RPMI8226 (cell line): ENCODE results near the gene GPHN.
A peak's percentile ranks its signal among the peaks of the same experiment; 100 is the strongest.
"Not testable (repeated sequence)": the region's sequence is repeated elsewhere in the genome, so short reads cannot be mapped to it uniquely, and the experiment has no call there.

ENCODE experiments used
- DNase-seq: peaks from one replicate; pipeline ENCODE4 v3.0.0-alpha.2; 2015

GPHN gene

GRCh38 chr14:66815687-66816086 lies 307.7 kb downstream of the GPHN start:
- no peak for DNase-seq

- DNase-seq = no peak
Observed at GRCh38 chr14:66824251-66824650, 316.3 kb downstream of the GPHN start.

- no peak for DNase-seq
Observed at GRCh38 chr14:66827182-66827581, 319.2 kb downstream of the GPHN start.

- no peak for DNase-seq
Observed at GRCh38 chr14:66831173-66831572, 323.2 kb downstream of the GPHN start.

GRCh38 chr14:66833816-66834215 lies 325.9 kb downstream of the GPHN start:
- DNase-seq = no peak

- DNase-seq = not testable (repeated sequence)
Observed at GRCh38 chr14:66837436-66837835, 329.5 kb downstream of the GPHN start.

GRCh38 chr14:66842911-66843512 lies 335.1 kb downstream of the GPHN start:
- no peak for DNase-seq

- DNase-seq = no peak
Observed at GRCh38 chr14:66850258-66850888, 342.4 kb downstream of the GPHN start.

GRCh38 chr14:66853311-66853710 lies 345.4 kb downstream of the GPHN start:
- DNase-seq = no peak

- no peak for DNase-seq
Observed at GRCh38 chr14:66857867-66858266, 349.9 kb downstream of the GPHN start.

DNA sequence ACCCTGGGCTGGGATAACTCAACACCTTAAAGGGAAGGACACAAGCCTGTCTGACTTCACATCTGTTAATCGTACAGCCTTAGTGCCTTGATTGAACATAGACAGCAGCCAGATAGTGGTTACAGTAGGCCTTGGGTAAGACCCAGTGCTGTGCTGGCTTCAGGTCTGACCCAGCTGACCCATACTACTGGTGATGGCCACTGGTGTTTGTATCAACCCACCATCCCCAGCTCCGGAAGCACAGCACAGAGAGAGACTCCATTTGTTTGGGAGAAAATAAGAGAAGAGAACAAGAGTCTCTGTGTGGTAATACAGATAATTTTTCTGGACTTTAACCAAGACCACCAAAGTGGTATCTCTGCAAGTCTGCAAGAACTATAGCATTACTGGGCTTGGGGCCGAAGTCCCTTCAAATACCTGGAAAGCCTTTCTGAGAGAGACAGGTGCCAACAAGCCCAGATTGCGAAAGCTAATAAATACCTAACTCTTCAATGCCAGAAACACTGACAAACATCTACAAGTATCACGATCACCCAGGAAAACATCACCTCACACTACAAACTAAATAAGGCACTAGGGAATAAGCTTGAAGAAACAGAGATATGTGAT lies 351.2 kb downstream of the GPHN start:
- DNase-seq = no peak

DNA sequence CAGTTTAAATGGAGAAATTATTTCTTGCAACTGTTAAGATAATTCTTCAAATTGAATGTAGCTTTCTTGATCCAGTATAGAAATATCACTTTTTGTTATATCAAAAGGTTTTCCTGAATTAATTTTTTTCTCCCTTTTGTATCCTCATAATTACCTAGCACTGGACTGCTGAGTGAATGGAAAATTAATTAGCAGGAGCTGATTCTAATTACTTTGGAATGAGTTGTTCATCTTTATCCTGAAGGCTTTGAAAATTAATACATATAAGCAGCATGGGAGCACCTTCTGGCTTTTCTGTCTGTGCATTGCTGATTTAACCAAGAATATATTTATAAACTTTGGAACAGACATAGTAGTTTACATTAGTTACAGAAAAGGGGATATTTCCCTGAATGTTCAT lies 373.6 kb downstream of the GPHN start:
- DNase-seq = no peak

- no peak for DNase-seq
Observed at GRCh38 chr14:66884149-66884548, 376.2 kb downstream of the GPHN start.

- no peak for DNase-seq
Observed at GRCh38 chr14:66900719-66901118, 392.8 kb downstream of the GPHN start.

DNA sequence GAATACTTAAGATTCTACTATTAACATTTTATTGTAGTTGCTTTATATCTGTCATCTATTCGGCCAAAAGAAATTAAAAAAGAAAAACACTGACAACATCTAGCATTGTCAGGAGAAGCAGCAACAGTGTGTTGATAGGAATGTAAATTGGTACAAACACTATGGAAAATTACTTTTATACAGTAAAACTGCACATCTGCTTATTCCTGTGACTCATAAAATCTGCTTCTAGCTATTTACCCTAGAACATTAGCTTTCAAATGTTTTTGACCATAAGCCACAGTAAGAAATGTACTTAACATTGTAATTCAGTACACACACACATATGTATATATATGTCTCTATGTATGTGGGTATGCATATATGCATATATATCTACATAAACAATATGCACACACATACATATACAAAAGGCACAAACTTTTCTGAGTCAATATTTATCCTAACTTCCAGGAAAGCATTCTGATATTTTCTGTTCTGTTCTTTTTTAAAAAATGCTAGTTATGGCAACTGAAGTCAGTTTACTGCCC lies 402.4 kb downstream of the GPHN start:
- no peak for DNase-seq

DNA sequence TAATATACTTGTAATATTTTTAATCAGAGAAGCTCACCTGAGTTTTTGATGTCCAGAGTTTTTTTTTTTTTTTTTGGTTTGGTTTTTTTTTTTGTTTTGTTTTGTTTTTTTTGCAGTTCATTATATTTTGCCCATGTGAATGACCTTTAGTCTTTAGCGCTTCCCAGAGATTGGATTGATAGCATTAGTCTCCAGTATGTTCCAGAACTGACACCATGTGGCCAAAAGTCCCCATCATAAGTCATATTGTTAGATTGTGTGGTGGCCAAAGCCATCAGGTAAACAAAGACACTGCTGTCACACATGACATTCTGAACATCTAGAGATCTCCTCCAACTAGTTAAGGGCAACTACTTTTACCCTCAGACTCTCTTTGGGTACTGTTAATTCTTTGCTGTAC lies 408.5 kb downstream of the GPHN start:
- no peak for DNase-seq

DNA sequence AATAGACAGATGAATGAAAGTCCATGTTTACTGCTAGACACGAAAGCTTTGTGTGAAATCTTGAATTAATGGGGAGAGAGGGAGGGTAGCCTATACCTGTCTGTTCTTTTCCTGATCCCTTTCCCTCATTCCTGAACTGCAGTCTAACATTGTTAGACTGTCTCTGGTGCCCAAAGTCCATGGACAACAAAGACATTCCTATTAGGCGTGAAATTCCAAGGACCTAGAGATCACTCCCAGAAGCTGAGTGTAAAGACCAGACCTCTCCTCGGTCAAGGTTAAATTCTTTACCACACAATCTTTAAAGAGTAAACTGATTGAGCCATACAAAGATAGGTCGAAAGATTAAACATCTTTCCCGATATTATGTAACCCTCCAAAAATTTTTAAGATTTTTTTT lies 410.6 kb downstream of the GPHN start:
- DNase-seq = no peak

DNA sequence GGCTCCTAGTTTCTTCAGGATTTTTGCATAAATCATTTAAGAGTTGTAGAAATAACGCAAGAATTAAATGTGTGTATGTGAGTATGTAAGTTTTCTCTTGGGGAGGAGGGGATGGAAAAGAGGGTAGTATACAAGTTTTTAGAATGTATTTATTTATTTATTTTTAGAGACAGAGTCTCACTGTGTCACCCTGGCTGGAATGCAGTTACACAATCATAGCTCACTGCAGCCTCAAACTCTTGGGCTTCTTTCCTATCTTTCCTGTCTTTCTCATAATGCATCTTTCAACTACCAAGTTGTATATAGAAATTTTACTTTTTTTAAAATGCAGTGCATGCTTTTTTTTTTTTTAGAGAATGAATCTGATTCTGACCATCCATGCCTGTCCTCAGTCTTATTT lies 412.2 kb downstream of the GPHN start:
- no peak for DNase-seq

GRCh38 chr14:66923251-66923650 lies 415.3 kb downstream of the GPHN start:
- DNase-seq = no peak

DNA sequence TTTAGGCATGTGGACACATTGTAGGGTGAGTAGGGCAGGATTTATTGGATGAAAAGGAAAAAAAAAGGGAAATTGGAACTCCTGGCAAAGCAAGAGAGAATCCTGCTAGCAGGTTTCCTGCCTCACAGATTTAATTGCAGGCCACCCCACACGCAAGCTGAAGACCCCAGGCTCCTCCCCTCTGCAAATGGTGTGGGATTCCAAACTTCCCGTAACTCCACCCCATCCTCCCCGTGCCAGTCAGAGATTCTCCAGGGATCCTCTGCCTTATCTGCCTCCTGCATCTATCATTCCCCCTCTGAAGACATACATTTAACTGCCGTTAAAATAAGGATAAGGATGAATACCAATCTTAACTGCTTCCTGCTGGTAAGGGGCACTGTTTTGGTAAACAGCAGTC lies 431.5 kb downstream of the GPHN start:
- no peak for DNase-seq

DNA sequence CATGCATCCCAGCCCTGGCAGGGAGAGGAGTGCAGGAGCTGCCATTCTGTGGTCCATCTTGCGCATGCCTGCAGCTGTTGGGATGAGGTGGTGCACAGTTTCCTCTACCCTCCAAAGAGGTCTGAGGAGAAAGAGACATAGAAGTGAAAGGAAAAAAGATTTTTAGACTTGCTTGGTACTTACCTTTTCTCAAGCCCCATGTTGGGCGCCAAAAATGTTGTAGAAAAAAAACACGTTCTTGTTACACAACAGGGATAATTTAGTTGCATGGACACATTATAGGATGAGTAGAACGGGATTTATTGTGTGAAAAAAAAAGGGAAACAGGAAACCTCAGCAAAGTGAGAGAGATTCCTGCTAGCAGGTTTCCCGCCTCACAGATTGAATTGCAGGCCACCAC lies 436.9 kb downstream of the GPHN start:
- DNase-seq = peak; percentile 17

GRCh38 chr14:66955159-66955558 lies 447.2 kb downstream of the GPHN start:
- no peak for DNase-seq

DNA sequence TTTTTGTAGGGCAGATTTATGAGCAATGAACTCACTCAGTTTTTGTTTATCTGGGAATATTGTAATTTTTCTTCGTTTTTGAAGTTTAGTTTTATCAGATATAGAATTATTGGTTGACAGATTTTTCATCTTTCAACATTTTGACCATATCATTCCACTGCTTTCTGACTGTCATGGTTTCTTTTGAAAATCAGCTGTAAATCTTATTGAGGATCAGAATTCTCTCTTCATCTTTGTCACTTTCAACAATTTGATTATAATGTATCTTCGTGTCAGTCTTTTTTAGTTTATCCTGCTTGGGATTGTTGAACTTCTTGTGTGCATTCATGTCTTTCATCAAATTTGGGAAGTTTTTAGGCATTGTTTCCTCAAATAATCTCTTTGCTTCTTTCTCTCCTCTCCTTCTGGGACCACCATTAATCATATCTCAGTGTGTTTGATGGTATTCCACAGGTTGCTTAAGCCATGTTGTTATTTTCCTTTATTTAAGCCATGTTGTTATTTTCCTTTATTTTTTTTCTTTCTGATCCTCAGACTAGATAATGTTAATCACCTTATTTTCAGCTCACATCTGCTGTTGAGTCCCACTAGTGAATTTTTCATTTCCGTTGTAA lies 451.6 kb downstream of the GPHN start:
- DNase-seq = no peak

DNA sequence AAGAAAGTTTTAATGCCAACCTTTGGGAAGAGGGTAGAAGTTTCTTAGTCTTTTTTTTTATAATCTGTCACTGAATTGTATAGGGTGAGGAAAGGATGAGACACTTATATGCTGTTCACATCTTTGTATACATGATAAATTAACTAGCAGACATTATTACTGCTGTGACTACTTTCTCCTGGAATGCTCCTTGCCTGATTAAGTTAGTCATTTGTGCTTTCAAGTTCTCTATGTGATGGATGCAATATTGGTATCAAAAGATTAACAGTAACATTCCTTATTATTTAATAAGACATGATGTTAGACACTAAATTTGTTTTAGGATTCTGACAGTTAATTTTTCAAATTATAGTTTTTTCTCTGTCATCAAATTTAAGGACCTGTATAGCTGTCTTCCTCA lies 457.9 kb downstream of the GPHN start:
- DNase-seq = no peak
